Measurements from ENCODE around the gene MDM2.

DNA sequence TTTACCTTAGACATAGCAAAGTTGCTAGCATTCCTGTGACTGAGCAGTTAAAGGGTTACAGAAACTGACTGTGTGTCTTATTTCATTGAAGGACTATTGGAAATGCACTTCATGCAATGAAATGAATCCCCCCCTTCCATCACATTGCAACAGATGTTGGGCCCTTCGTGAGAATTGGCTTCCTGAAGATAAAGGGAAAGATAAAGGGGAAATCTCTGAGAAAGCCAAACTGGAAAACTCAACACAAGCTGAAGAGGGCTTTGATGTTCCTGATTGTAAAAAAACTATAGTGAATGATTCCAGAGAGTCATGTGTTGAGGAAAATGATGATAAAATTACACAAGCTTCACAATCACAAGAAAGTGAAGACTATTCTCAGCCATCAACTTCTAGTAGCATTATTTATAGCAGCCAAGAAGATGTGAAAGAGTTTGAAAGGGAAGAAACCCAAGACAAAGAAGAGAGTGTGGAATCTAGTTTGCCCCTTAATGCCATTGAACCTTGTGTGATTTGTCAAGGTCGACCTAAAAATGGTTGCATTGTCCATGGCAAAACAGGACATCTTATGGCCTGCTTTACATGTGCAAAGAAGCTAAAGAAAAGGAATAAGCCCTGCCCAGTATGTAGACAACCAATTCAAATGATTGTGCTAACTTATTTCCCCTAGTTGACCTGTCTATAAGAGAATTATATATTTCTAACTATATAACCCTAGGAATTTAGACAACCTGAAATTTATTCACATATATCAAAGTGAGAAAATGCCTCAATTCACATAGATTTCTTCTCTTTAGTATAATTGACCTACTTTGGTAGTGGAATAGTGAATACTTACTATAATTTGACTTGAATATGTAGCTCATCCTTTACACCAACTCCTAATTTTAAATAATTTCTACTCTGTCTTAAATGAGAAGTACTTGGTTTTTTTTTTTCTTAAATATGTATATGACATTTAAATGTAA is 31.5 kb downstream of the MDM2 start:
- TF ChIP-seq, protein P1, sequence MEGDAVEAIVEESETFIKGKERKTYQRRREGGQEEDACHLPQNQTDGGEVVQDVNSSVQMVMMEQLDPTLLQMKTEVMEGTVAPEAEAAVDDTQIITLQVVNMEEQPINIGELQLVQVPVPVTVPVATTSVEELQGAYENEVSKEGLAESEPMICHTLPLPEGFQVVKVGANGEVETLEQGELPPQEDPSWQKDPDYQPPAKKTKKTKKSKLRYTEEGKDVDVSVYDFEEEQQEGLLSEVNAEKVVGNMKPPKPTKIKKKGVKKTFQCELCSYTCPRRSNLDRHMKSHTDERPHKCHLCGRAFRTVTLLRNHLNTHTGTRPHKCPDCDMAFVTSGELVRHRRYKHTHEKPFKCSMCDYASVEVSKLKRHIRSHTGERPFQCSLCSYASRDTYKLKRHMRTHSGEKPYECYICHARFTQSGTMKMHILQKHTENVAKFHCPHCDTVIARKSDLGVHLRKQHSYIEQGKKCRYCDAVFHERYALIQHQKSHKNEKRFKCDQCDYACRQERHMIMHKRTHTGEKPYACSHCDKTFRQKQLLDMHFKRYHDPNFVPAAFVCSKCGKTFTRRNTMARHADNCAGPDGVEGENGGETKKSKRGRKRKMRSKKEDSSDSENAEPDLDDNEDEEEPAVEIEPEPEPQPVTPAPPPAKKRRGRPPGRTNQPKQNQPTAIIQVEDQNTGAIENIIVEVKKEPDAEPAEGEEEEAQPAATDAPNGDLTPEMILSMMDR (conservative IDR thresholded peaks at IDR 0.05; ENCODE audit: low read depth, low read length): no peak
- TF ChIP-seq EZH2 (IDR thresholded peaks at IDR 0.05; ENCODE audit: low read length, unreplicated experiment): no peak
- TF ChIP-seq EZH2phosphoT487 (IDR thresholded peaks at IDR 0.05; ENCODE audit: borderline replicate concordance, low read length): no peak

Measured in PC-3 (cell line).